ENCODE measurements around the gene CFAP92.
A peak's percentile ranks its signal among the peaks of the same experiment; 100 is the strongest.

Gene CFAP92

GRCh38 chr3:129036222-129037092 lies 42.6 kb upstream of the CFAP92 start:
- TF ChIP-seq ZFX (IDR thresholded peaks at IDR 0.05) = no peak
- no peak overlapping the region for H3K27ac ChIP-seq

GRCh38 chr3:129035360-129036221 lies 41.7 kb upstream of the CFAP92 start:
- TF ChIP-seq CTCF (conservative IDR thresholded peaks at IDR 0.05) = no peak
- TF ChIP-seq ZFX (IDR thresholded peaks at IDR 0.05) = no peak
- H3K27ac ChIP-seq = peak overlapping the region; percentile 19

GRCh38 chr3:129034642-129035041 lies 40.8 kb upstream of the CFAP92 start:
- H3K27ac ChIP-seq = no peak overlapping the region
- TF ChIP-seq ZFX (IDR thresholded peaks at IDR 0.05) (no peak), CTCF (conservative IDR thresholded peaks at IDR 0.05) (no peak)

GRCh38 chr3:129033633-129034321 lies 39.9 kb upstream of the CFAP92 start:
- TF ChIP-seq CTCF (conservative IDR thresholded peaks at IDR 0.05) = no peak
- no peak for TF ChIP-seq ZFX (IDR thresholded peaks at IDR 0.05)
- H3K27ac ChIP-seq = no peak overlapping the region

GRCh38 chr3:129033151-129033550 lies 39.3 kb upstream of the CFAP92 start:
- TF ChIP-seq ZFX (IDR thresholded peaks at IDR 0.05) = no peak
- no peak for TF ChIP-seq CTCF (conservative IDR thresholded peaks at IDR 0.05)
- no peak overlapping the region for H3K27ac ChIP-seq

GRCh38 chr3:129032716-129033115 lies 38.8 kb upstream of the CFAP92 start:
- TF ChIP-seq ZFX (IDR thresholded peaks at IDR 0.05) (no peak), CTCF (conservative IDR thresholded peaks at IDR 0.05) (no peak)
- no peak overlapping the region for H3K27ac ChIP-seq

- no peak for TF ChIP-seq CTCF (conservative IDR thresholded peaks at IDR 0.05)
- TF ChIP-seq ZFX (IDR thresholded peaks at IDR 0.05) = no peak
- no peak overlapping the region for H3K27ac ChIP-seq
Observed at GRCh38 chr3:129031476-129032215, 37.8 kb upstream of the CFAP92 start.
